HEK293 (cell line): ENCODE measurements around the gene PAXX.

Source experiments
- ZNF138 ChIP-seq: fragments of 450-650 bp; formaldehyde crosslinking; IDR thresholded peaks from 2 replicates; pipeline ENCODE4 v1.5.1; 2016; ENCODE audit warnings: missing biosample characterization, missing genetic modification characterization, borderline replicate concordance
- ZNF140 ChIP-seq: fragments of 450-650 bp; formaldehyde crosslinking; IDR thresholded peaks from 2 replicates; pipeline ENCODE4 v1.5.1; 2016; ENCODE audit warnings: missing biosample characterization, missing genetic modification characterization
- ZNF24 ChIP-seq: fragments of 450-650 bp; formaldehyde crosslinking; IDR thresholded peaks from 2 replicates; pipeline ENCODE4 v1.5.1; 2016; ENCODE audit warnings: missing biosample characterization, missing genetic modification characterization
- ZNF292 ChIP-seq: fragments of 450-650 bp; formaldehyde crosslinking; IDR thresholded peaks from 2 replicates; pipeline ENCODE4 v1.5.1; 2016; ENCODE audit warnings: low read depth, missing biosample characterization, missing genetic modification characterization, borderline replicate concordance
- ZNF302 ChIP-seq: fragments of 450-650 bp; formaldehyde crosslinking; IDR thresholded peaks from 2 replicates; pipeline ENCODE4 v1.5.1; 2016; ENCODE audit warnings: missing biosample characterization, missing genetic modification characterization, low read depth
- TF ChIP-seq, protein P1 (sequence below): fragments of 450-650 bp; formaldehyde crosslinking; IDR thresholded peaks from 2 replicates; pipeline ENCODE4 v1.5.1; 2016; ENCODE audit warnings: missing biosample characterization, missing genetic modification characterization
- TF ChIP-seq, protein P2 (sequence below): fragments of 450-650 bp; formaldehyde crosslinking; IDR thresholded peaks from 2 replicates; pipeline ENCODE4 v1.5.1; 2016; ENCODE audit warnings: missing biosample characterization, missing genetic modification characterization
- TF ChIP-seq, protein P3 (sequence below): fragments of 450-650 bp; formaldehyde crosslinking; IDR thresholded peaks from 2 replicates; pipeline ENCODE4 v1.5.1; 2017; ENCODE audit warnings: missing biosample characterization, missing genetic modification characterization
- TF ChIP-seq, protein P4 (sequence below): fragments of 450-650 bp; formaldehyde crosslinking; IDR thresholded peaks from 2 replicates; pipeline ENCODE4 v1.5.1; 2016; ENCODE audit warnings: missing biosample characterization, missing genetic modification characterization, low read depth

DNA sequence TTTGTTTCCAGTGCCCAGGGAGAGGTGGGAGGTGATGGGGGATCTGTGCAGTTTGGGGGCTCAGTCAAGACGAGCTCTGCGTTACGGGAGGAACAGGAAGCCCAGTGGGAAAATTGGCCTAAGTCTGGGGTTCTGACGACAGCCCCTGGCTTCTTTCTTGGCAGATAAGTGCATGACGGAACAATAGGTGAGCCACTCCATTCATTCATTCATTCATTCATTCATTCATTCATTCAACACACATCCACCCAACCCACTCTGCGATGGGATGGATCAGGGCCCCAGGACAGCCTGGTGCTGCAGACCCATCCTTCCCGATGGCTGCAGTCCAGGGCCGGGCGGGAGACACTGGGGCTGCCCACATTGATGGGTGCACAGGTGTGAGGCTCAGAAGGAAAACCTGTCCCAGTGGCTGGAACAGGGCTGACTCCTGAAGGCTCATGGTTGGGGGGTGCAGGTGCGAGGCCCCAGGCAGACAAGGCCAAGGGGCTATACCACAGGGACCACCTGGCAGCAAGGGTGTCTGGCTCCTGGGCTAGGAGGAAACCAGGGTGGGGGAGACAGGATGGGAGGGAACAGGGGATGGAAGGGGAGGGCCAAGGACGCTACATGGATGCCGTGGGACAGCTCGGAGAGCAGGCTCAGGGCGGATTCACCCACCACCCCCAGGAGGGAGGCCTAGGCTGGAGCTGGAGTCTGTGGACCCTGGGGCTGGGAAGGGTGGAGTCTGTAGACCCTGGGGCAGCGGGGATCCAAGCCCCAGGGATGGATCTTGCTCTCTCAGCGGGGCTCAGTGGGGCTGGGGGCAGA, 11.3 kb upstream of the PAXX start:
- no peak for TF ChIP-seq ZNF292 (tag by site-specific recombination)
- TF ChIP-seq, protein P1, sequence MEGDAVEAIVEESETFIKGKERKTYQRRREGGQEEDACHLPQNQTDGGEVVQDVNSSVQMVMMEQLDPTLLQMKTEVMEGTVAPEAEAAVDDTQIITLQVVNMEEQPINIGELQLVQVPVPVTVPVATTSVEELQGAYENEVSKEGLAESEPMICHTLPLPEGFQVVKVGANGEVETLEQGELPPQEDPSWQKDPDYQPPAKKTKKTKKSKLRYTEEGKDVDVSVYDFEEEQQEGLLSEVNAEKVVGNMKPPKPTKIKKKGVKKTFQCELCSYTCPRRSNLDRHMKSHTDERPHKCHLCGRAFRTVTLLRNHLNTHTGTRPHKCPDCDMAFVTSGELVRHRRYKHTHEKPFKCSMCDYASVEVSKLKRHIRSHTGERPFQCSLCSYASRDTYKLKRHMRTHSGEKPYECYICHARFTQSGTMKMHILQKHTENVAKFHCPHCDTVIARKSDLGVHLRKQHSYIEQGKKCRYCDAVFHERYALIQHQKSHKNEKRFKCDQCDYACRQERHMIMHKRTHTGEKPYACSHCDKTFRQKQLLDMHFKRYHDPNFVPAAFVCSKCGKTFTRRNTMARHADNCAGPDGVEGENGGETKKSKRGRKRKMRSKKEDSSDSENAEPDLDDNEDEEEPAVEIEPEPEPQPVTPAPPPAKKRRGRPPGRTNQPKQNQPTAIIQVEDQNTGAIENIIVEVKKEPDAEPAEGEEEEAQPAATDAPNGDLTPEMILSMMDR (tag by site-specific recombination) = no peak
- TF ChIP-seq ZNF140 (tag by site-specific recombination) = no peak
- TF ChIP-seq ZNF302 (tag by site-specific recombination) = no peak
- TF ChIP-seq, protein P2, sequence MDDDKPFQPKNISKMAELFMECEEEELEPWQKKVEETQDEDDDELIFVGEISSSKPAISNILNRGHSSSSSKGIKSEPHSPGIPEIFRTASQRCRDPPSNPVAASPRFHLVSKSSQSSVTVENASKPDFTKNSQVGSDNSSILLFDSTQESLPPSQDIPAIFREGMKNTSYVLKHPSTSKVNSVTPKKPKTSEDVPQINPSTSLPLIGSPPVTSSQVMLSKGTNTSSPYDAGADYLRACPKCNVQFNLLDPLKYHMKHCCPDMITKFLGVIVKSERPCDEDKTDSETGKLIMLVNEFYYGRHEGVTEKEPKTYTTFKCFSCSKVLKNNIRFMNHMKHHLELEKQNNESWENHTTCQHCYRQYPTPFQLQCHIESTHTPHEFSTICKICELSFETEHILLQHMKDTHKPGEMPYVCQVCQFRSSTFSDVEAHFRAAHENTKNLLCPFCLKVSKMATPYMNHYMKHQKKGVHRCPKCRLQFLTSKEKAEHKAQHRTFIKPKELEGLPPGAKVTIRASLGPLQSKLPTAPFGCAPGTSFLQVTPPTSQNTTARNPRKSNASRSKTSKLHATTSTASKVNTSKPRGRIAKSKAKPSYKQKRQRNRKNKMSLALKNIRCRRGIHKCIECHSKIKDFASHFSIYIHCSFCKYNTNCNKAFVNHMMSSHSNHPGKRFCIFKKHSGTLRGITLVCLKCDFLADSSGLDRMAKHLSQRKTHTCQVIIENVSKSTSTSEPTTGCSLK (tag by site-specific recombination) = no peak
- TF ChIP-seq, protein P3, sequence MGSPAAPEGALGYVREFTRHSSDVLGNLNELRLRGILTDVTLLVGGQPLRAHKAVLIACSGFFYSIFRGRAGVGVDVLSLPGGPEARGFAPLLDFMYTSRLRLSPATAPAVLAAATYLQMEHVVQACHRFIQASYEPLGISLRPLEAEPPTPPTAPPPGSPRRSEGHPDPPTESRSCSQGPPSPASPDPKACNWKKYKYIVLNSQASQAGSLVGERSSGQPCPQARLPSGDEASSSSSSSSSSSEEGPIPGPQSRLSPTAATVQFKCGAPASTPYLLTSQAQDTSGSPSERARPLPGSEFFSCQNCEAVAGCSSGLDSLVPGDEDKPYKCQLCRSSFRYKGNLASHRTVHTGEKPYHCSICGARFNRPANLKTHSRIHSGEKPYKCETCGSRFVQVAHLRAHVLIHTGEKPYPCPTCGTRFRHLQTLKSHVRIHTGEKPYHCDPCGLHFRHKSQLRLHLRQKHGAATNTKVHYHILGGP = no peak
- no peak for TF ChIP-seq ZNF138
- TF ChIP-seq ZNF24 (tag by site-specific recombination) = peak; percentile 98
- TF ChIP-seq, protein P4, sequence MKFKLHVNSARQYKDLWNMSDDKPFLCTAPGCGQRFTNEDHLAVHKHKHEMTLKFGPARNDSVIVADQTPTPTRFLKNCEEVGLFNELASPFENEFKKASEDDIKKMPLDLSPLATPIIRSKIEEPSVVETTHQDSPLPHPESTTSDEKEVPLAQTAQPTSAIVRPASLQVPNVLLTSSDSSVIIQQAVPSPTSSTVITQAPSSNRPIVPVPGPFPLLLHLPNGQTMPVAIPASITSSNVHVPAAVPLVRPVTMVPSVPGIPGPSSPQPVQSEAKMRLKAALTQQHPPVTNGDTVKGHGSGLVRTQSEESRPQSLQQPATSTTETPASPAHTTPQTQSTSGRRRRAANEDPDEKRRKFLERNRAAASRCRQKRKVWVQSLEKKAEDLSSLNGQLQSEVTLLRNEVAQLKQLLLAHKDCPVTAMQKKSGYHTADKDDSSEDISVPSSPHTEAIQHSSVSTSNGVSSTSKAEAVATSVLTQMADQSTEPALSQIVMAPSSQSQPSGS (tag by site-specific recombination) = no peak
